Activated naive CD4-positive, alpha-beta T cell treated with anti-CD3 and anti-CD28 coated beads, Interleukin-2, amount 10 ng/mL, durations not matched to agents 7 days and 5 days (primary cell): ENCODE data around the gene CTDP1.

Experiments used
- CTCF ChIA-PET: fragments of 350-600 bp; sonication (Branson Sonifier 250); formaldehyde crosslinking; loops from one replicate; lab custom pipeline; 2021; ENCODE audit warnings: antibody characterized with exemption; lab: Charles Lee
- DNase-seq: peaks from one replicate; pipeline ENCODE4 v3.0.0-alpha.2; 2020
- H3K27ac Mint-ChIP-seq: one replicate; pipeline ENCODE4 v1.8.0; 2021; ENCODE audit warnings: mild to moderate bottlenecking, moderate library complexity, mixed read lengths
- H3K27me3 Mint-ChIP-seq: one replicate; pipeline ENCODE4 v1.8.0; 2021; ENCODE audit warnings: mild to moderate bottlenecking, mixed read lengths
- H3K36me3 Mint-ChIP-seq: one replicate; pipeline ENCODE4 v1.8.0; 2021; ENCODE audit warnings: mixed read lengths
- H3K4me1 Mint-ChIP-seq: one replicate; pipeline ENCODE4 v1.8.0; 2021; ENCODE audit warnings: mixed read lengths
- H3K4me3 Mint-ChIP-seq: one replicate; pipeline ENCODE4 v1.8.0; 2021; ENCODE audit warnings: mild to moderate bottlenecking, moderate library complexity, mixed read lengths
- H3K9me3 Mint-ChIP-seq: one replicate; pipeline ENCODE4 v1.8.0; 2021; ENCODE audit warnings: mixed read lengths

The CTDP1 gene

DNA sequence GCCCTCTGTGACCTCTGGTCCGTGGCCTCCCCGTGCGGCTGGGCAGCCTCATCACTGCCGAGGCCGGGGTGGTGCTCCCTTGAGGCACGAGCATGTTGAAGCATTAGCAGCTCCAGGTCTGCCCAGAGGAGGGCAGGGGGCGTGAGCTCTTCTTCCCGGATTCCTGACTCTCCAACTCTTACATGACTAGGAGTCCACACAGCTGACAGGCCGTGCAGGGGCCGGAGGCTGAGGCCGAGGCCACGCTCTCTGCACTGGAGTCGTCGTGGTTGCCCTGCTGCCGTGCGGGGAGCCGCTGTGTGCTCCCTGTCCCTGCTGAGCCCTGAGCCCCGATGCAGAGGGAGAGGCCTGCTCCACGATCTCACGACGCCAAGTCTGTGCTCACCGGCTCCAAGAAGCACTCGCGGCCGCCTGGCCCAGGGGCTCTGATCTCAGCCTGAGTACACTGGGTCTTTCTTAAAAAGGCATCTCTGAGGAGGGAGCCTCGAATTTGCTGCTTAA lies 98.7 kb downstream of the CTDP1 start:
- CTCF ChIA-PET: no interaction called here
- peaks cover 2% of the 10 kb centered on the region for H3K9me3 Mint-ChIP-seq
- no peak overlapping the region for H3K27ac Mint-ChIP-seq
- no peaks in the 10 kb centered on the region for H3K4me1 Mint-ChIP-seq
- H3K4me3 Mint-ChIP-seq: no peak overlapping the region
- H3K27me3 Mint-ChIP-seq: peaks cover 5% of the 10 kb centered on the region
- no peaks in the 10 kb centered on the region for H3K36me3 Mint-ChIP-seq
- no peak for DNase-seq

DNA sequence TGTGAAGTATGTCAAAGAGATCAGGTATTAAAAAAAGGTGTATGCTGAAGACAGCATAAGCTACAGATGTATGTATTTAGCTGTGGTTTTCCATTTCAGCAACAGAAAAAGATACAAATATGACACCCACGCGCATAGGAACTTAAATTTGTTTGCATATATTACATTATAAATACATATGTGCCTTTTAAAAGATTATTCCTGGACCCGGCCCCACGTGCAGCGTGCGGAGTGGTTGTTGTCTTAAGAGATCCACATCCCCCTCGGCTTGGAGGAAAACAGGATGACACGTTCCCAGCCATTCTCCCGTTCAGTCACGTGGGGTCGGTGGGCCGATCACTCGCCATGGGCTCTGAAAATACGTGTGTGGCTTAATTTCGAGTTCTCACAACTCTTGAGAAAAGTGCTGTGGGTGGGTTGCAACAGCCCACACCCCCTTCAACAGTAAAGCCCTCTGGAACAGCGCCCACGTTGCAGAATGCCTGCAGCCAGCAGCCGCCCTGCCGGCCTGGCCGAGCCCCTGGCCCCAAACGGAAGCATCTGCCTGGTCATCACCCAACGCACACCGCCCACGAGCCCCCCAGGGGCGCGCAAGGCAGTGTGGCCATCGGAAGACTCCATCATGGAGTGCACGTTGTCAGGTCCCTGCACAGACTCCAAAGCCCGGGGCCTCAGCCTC lies 99.6 kb downstream of the CTDP1 start:
- DNase-seq: no peak
- Mint-ChIP-seq H3K27me3 (peaks cover 8% of the 10 kb centered on the region), H3K27ac (no peak overlapping the region), H3K4me3 (no peak overlapping the region), H3K36me3 (no peaks in the 10 kb centered on the region), H3K4me1 (no peaks in the 10 kb centered on the region), H3K9me3 (peaks cover 2% of the 10 kb centered on the region)
- CTCF ChIA-PET: no interaction called here

DNA sequence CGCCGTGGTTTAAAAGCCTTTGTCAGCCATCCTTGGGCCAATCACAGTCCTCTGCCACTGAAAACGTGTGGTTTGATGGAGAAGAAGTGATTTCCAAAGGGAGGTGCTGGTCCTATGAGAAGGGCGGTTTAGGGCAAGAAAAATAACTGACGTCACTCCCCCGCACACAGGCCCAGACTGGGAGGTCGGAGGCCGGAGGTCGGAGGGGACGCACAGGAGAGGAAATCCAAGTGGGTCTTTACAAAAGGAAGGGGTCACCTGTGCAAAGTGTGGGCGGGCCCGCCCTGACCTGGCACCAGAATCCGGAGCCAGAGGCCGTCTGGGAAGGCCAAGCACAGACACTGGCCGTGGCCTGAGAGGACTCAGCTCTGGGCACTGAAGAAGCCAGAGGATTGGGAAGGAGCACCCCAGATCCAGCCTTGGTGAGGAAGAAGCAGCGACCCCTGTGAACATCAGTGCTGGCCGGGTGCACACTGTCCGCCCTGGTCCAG lies 100.1 kb downstream of the CTDP1 start:
- Mint-ChIP-seq H3K36me3 (no peaks in the 10 kb centered on the region), H3K27me3 (peaks cover 14% of the 10 kb centered on the region), H3K4me3 (no peak overlapping the region), H3K9me3 (peaks cover 2% of the 10 kb centered on the region), H3K27ac (no peak overlapping the region), H3K4me1 (no peaks in the 10 kb centered on the region)
- DNase-seq: no peak
- CTCF ChIA-PET: no interaction called here

DNA sequence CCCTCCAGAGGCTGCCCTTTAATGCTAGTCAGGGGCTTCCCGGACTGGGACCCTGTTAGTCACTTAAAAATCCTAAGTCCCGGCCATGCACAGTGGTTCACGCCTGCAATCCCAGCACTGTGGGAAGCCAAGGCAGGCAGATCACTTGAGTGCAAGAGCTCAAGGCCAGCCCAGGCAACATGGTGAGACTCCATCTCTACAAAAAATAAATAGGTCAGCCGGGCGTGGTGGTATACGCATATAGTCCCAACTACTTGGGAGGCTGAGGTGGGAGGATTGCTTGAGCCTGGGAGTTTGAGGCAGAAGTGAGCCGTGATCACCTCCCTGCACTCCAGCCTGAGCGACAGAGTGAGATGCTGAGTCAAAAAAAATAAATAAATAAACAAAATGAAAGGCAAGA lies 100.9 kb downstream of the CTDP1 start:
- peaks cover 2% of the 10 kb centered on the region for H3K9me3 Mint-ChIP-seq
- no peak for DNase-seq
- H3K36me3 Mint-ChIP-seq: no peaks in the 10 kb centered on the region
- H3K4me1 Mint-ChIP-seq: no peaks in the 10 kb centered on the region
- H3K27ac Mint-ChIP-seq: no peak overlapping the region
- no peak overlapping the region for H3K4me3 Mint-ChIP-seq
- peaks cover 22% of the 10 kb centered on the region for H3K27me3 Mint-ChIP-seq
- CTCF ChIA-PET: no interaction called here

GRCh38 chr18:79781331-79781941 lies 101.8 kb downstream of the CTDP1 start:
- no peak overlapping the region for H3K4me3 Mint-ChIP-seq
- no peak for DNase-seq
- no peaks in the 10 kb centered on the region for H3K4me1 Mint-ChIP-seq
- no peaks in the 10 kb centered on the region for H3K36me3 Mint-ChIP-seq
- CTCF ChIA-PET: no interaction called here
- peaks cover 30% of the 10 kb centered on the region for H3K27me3 Mint-ChIP-seq
- no peaks in the 10 kb centered on the region for H3K9me3 Mint-ChIP-seq
- H3K27ac Mint-ChIP-seq: no peak overlapping the region

DNA sequence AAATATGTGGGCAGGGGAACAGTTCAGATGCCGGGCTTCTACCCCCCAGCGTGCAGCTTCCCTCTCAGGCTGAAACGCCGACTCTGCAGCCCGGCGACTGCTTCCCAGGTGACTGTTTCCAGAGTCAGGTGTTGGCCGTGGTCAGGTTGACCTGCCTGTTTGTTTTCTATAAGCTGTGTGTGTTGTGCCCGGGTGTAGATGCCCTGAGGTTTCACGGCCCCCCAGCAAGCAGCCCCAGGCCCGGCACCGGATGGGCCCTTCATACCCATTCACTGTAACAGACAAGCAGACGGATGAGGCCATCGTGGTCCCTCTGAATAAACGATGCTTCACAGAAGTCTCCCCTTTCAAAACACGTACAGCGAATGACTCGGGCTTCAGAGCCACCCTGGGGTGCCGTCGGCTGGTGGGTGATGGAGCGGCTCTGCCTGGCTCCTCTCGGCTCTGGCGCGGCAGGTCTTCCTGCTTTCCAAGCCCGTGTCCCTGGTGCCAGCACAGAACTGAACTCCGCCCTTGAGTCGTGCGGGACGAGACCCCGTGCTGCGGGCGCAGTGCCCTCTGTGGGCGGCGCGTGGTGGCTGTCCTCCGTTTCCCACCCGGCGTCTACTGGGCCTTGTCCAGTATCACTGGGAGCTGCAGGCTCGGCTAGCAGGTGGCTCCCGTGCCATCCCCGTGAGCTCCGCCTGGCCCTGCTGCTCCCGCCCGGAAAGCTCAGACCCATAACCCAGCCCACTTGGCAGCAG lies 103.1 kb downstream of the CTDP1 start:
- no peak overlapping the region for H3K27ac Mint-ChIP-seq
- CTCF ChIA-PET: interaction anchor here (0.6 kb wide), 1 partner anchor 79 kb away, joined by 4 read pairs; no protein-coding TSS in a partner anchor

DNA sequence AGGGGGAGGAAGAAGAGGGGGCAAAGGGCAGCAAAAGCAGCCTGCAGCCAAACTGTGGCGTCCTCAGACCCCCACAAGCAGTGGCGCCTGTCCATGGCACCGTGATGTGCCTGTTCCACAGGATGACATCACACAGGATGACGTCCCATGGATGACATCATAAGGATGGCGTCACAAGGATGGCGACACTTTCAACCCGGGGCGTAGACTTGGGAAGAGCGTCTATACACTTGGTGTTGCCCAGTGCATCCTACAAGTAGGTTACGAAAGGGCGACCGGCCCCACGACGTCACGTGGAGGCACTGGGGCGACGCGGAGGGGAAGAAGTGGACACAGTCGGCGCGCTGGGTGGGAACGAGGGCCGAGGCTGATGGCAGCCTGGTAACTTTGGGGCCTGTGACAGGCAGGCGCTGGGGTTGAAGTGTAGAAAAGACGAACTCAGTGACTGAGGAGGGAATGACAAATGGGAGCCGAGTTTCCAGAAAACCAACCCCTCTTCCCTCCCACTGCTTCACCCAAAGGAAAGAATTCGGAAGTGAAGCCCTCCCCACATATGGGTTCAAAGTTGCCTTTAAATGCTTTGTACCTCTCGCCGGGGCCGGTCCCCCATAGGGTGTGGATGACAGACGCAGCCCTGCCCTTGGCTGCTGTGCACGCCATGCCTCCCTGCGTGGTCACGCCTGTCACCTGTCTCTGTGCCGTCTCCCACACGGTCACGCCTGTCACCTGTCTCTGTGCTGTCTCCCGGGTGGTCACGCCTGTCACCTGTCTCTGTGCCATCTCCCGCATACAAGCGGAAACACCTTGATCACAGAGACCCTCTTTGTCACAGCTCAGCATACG lies 104.7 kb downstream of the CTDP1 start:
- DNase-seq: no peak
- H3K4me1 Mint-ChIP-seq: no peaks in the 10 kb centered on the region
- CTCF ChIA-PET: no interaction called here

More for the DNA sequence above, 103.1 kb downstream of the CTDP1 start:
- Mint-ChIP-seq H3K4me1 (no peaks in the 10 kb centered on the region), H3K4me3 (no peak overlapping the region), H3K36me3 (no peaks in the 10 kb centered on the region), H3K9me3 (no peaks in the 10 kb centered on the region), H3K27me3 (peaks cover 39% of the 10 kb centered on the region)
- no peak for DNase-seq

GRCh38 chr18:79784965-79785770 lies 105.6 kb downstream of the CTDP1 start:
- Mint-ChIP-seq H3K27ac (no peak overlapping the region), H3K36me3 (no peaks in the 10 kb centered on the region)
- no peak for DNase-seq

More for the DNA sequence above, 104.7 kb downstream of the CTDP1 start:
- Mint-ChIP-seq H3K27me3 (peaks cover 50% of the 10 kb centered on the region), H3K9me3 (peaks cover 4% of the 10 kb centered on the region), H3K27ac (no peak overlapping the region), H3K4me3 (no peak overlapping the region), H3K36me3 (no peaks in the 10 kb centered on the region)

GRCh38 chr18:79785831-79786230 lies 106.2 kb downstream of the CTDP1 start:
- Mint-ChIP-seq H3K4me1 (no peaks in the 10 kb centered on the region), H3K36me3 (no peaks in the 10 kb centered on the region), H3K9me3 (peaks cover 4% of the 10 kb centered on the region), H3K4me3 (no peak overlapping the region), H3K27ac (no peak overlapping the region), H3K27me3 (peaks cover 65% of the 10 kb centered on the region)
- DNase-seq: no peak
- CTCF ChIA-PET: no interaction called here

More at GRCh38 chr18:79784965-79785770, 105.6 kb downstream of the CTDP1 start:
- Mint-ChIP-seq H3K27me3 (peaks cover 59% of the 10 kb centered on the region), H3K4me1 (no peaks in the 10 kb centered on the region), H3K9me3 (peaks cover 4% of the 10 kb centered on the region), H3K4me3 (no peak overlapping the region)
- CTCF ChIA-PET: interaction anchor here (0.5 kb wide), 1 partner anchor 409 kb away, joined by 4 read pairs; no protein-coding TSS in a partner anchor

DNA sequence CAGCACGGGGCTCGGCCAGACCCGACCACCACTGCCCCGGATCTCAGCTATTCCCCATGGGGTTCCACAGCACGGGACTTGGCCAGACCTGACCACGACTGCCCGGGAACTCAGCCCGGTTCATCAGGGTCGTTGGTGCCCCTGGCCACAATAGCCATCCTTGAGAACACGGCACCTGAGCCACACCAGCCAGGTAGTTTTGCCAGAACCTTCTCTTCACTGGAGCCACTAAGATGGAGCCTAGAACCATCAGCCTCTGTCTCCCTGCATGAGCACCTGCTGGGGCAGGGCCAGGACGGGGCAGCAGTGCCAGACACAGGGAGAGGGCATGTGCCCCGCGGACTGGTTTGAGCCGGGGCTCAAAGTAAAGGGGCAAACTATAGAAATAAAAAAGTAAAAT lies 106.7 kb downstream of the CTDP1 start:
- Mint-ChIP-seq H3K4me3 (no peak overlapping the region), H3K27ac (no peak overlapping the region), H3K36me3 (no peaks in the 10 kb centered on the region), H3K4me1 (peaks cover 2% of the 10 kb centered on the region), H3K9me3 (peaks cover 4% of the 10 kb centered on the region), H3K27me3 (peaks cover 70% of the 10 kb centered on the region)
- CTCF ChIA-PET: no interaction called here
- DNase-seq: no peak

DNA sequence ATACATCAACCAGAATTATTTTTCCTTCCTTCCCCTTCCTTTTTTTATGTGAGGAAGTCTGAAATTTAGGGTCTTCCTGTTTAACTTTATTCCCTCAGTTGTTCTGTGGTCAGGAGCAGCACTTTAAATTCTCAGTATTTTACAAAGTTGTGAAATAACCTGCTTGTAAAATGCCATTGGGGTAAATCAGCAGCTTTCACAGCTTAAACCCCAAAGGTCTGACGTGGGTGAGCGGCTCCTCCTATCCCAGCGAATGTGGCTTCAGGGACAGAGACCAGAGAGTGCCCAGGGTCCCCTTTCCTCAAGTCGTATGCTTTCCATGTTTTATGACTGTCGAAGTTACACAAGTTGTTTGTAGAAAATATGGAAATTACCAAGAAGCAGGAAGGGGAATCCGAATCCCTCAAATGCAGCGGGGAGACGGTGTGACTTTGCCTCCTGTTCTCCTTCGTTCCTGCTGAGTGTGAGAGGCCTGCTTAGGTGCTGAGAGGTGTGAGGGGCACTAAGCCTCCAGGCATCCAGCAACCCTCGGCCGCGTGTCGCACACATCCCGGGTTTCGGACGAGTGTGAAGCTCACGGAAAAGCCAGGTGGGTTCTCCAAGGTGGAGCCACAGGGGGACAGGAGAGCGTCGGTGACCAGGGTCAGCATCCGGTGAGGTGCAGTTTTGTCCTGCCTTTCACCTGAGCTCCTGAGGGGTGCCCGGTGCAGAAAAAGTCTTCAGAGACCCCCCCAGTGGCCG lies 107.4 kb downstream of the CTDP1 start:
- no peak overlapping the region for H3K4me3 Mint-ChIP-seq
- H3K9me3 Mint-ChIP-seq: peaks cover 4% of the 10 kb centered on the region
- H3K4me1 Mint-ChIP-seq: peaks cover 6% of the 10 kb centered on the region
- H3K27ac Mint-ChIP-seq: peak overlapping the region; percentile 49
- peaks cover 76% of the 10 kb centered on the region for H3K27me3 Mint-ChIP-seq
- CTCF ChIA-PET: no interaction called here
- no peaks in the 10 kb centered on the region for H3K36me3 Mint-ChIP-seq
- no peak for DNase-seq

GRCh38 chr18:79787527-79787864 lies 107.9 kb downstream of the CTDP1 start:
- Mint-ChIP-seq H3K4me1 (peaks cover 6% of the 10 kb centered on the region), H3K27ac (no peak overlapping the region), H3K4me3 (no peak overlapping the region), H3K9me3 (peaks cover 4% of the 10 kb centered on the region), H3K27me3 (peaks cover 82% of the 10 kb centered on the region), H3K36me3 (no peaks in the 10 kb centered on the region)
- CTCF ChIA-PET: no interaction called here
- DNase-seq: no peak
